T-helper 2 cell treated with Interferon-gamma antibody and Interleukin-4, amounts not matched to agents 5 μg/mL and 100 μg/mL, for 36 hours (primary cell): ENCODE data around the gene RPRD1B.

Source experiments
- DNase-seq: peaks from one replicate; pipeline ENCODE4 v3.0.0; 2021; ENCODE audit warnings: low spot score
- H3K27ac Mint-ChIP-seq: one replicate; pipeline ENCODE4 v1.8.0; 2021; ENCODE audit warnings: mild to moderate bottlenecking, mixed read lengths
- H3K27me3 Mint-ChIP-seq: one replicate; pipeline ENCODE4 v1.8.0; 2021; ENCODE audit warnings: low read depth, mixed read lengths
- H3K36me3 Mint-ChIP-seq: one replicate; pipeline ENCODE4 v1.8.0; 2021; ENCODE audit warnings: low read depth, mixed read lengths
- H3K4me1 Mint-ChIP-seq: one replicate; pipeline ENCODE4 v1.8.0; 2021; ENCODE audit warnings: low read depth, mixed read lengths
- H3K4me3 Mint-ChIP-seq: one replicate; pipeline ENCODE4 v1.8.0; 2022; ENCODE audit warnings: mild to moderate bottlenecking, moderate library complexity, mixed read lengths
- H3K9me3 Mint-ChIP-seq: one replicate; pipeline ENCODE4 v1.8.0; 2021; ENCODE audit warnings: mixed read lengths

Gene RPRD1B

GRCh38 chr20:38135271-38135650 is 101.7 kb downstream of the RPRD1B start:
- peaks cover 16% of the 10 kb centered on the region for H3K4me1 Mint-ChIP-seq
- no peak for DNase-seq
- H3K36me3 Mint-ChIP-seq: no peaks in the 10 kb centered on the region
- H3K27ac Mint-ChIP-seq: no peak overlapping the region
- H3K9me3 Mint-ChIP-seq: no peaks in the 10 kb centered on the region
- no peak overlapping the region for H3K4me3 Mint-ChIP-seq
- no peaks in the 10 kb centered on the region for H3K27me3 Mint-ChIP-seq

- H3K9me3 Mint-ChIP-seq: no peaks in the 10 kb centered on the region
- no peaks in the 10 kb centered on the region for H3K36me3 Mint-ChIP-seq
- H3K27ac Mint-ChIP-seq: no peak overlapping the region
- no peaks in the 10 kb centered on the region for H3K27me3 Mint-ChIP-seq
- DNase-seq: no peak
- peaks cover 16% of the 10 kb centered on the region for H3K4me1 Mint-ChIP-seq
- H3K4me3 Mint-ChIP-seq: no peak overlapping the region
Measured at GRCh38 chr20:38135651-38136420, 102.3 kb downstream of the RPRD1B start.

GRCh38 chr20:38136421-38137245 is 103.1 kb downstream of the RPRD1B start:
- H3K36me3 Mint-ChIP-seq: no peaks in the 10 kb centered on the region
- no peak for DNase-seq
- no peaks in the 10 kb centered on the region for H3K27me3 Mint-ChIP-seq
- H3K27ac Mint-ChIP-seq: no peak overlapping the region
- no peaks in the 10 kb centered on the region for H3K9me3 Mint-ChIP-seq
- no peak overlapping the region for H3K4me3 Mint-ChIP-seq
- H3K4me1 Mint-ChIP-seq: peaks cover 16% of the 10 kb centered on the region

- no peaks in the 10 kb centered on the region for H3K36me3 Mint-ChIP-seq
- no peaks in the 10 kb centered on the region for H3K27me3 Mint-ChIP-seq
- H3K4me3 Mint-ChIP-seq: no peak overlapping the region
- DNase-seq: no peak
- H3K4me1 Mint-ChIP-seq: peaks cover 16% of the 10 kb centered on the region
- H3K27ac Mint-ChIP-seq: no peak overlapping the region
- no peaks in the 10 kb centered on the region for H3K9me3 Mint-ChIP-seq
Measured at GRCh38 chr20:38137441-38138037, 104.0 kb downstream of the RPRD1B start.

- Mint-ChIP-seq H3K36me3 (no peaks in the 10 kb centered on the region), H3K4me1 (peaks cover 16% of the 10 kb centered on the region), H3K27me3 (no peaks in the 10 kb centered on the region), H3K9me3 (no peaks in the 10 kb centered on the region), H3K4me3 (no peak overlapping the region), H3K27ac (no peak overlapping the region)
- no peak for DNase-seq
Measured at GRCh38 chr20:38138086-38138778, 104.7 kb downstream of the RPRD1B start.

- H3K4me1 Mint-ChIP-seq: peaks cover 10% of the 10 kb centered on the region
- no peak overlapping the region for H3K27ac Mint-ChIP-seq
- no peaks in the 10 kb centered on the region for H3K9me3 Mint-ChIP-seq
- no peak for DNase-seq
- H3K4me3 Mint-ChIP-seq: no peak overlapping the region
- no peaks in the 10 kb centered on the region for H3K36me3 Mint-ChIP-seq
- H3K27me3 Mint-ChIP-seq: no peaks in the 10 kb centered on the region
Measured at GRCh38 chr20:38139156-38139912, 105.8 kb downstream of the RPRD1B start.

- Mint-ChIP-seq H3K9me3 (no peaks in the 10 kb centered on the region), H3K4me3 (no peak overlapping the region), H3K27ac (no peak overlapping the region), H3K36me3 (no peaks in the 10 kb centered on the region), H3K4me1 (peaks cover 2% of the 10 kb centered on the region), H3K27me3 (no peaks in the 10 kb centered on the region)
- DNase-seq: no peak
Measured at GRCh38 chr20:38139977-38140753, 106.6 kb downstream of the RPRD1B start.

GRCh38 chr20:38141204-38141888 is 107.8 kb downstream of the RPRD1B start:
- Mint-ChIP-seq H3K4me1 (no peaks in the 10 kb centered on the region), H3K36me3 (no peaks in the 10 kb centered on the region), H3K9me3 (no peaks in the 10 kb centered on the region), H3K27ac (no peak overlapping the region), H3K27me3 (no peaks in the 10 kb centered on the region), H3K4me3 (no peak overlapping the region)
- no peak for DNase-seq
